ENCODE data around the gene CAMSAP3. TPM values are rescaled to one million over a fixed set of nuclear protein-coding genes. Genes with fewer than 3 reads are reported as not detected.

CAMSAP3 gene
- total RNA-seq, 2 donors from 2014 or later = 40.4 to 90.9 TPM

- H3K4me1 ChIP-seq (replicated peaks) = no peaks in the 10 kb centered on the region
- H3K27ac ChIP-seq = no peak overlapping the region
- H3K9me3 ChIP-seq = no peaks in the 10 kb centered on the region
- no peak for TF ChIP-seq POLR2A (IDR thresholded peaks at IDR 0.05)
- TF ChIP-seq CTCF (IDR thresholded peaks at IDR 0.05) = no peak
- DNase-seq (ENCODE audit: low spot score) = no peak
- intact Hi-C loops (cut with DNase I) = loop anchor here (2.0 to 10.0 kb wide), 2 partner anchors 35 to 145 kb away; no protein-coding TSS in a partner anchor
- 32% methylated on average over 2 of the region's 2 CpGs for WGBS
- H3K36me3 ChIP-seq = no peaks in the 10 kb centered on the region
- H3K27me3 ChIP-seq (replicated peaks; ENCODE audit: insufficient read depth) = no peaks in the 10 kb centered on the region
- H3K4me3 ChIP-seq = no peak overlapping the region
These were observed 54.5 kb downstream of the CAMSAP3 start for GRCh38 chr19:7650148-7650547.

GRCh38 chr19:7652061-7652641, 56.5 kb downstream of the CAMSAP3 start:
- intact Hi-C loops (cut with DNase I) = loop anchor here (10.0 kb wide), 1 partner anchor 143 kb away; no protein-coding TSS in a partner anchor
- Histone ChIP-seq H3K4me3 (no peak overlapping the region), H3K36me3 (no peaks in the 10 kb centered on the region), H3K27ac (peak overlapping the region; percentile 12 to 35), H3K27me3 (replicated peaks; ENCODE audit: insufficient read depth) (no peaks in the 10 kb centered on the region), H3K4me1 (replicated peaks) (no peaks in the 10 kb centered on the region), H3K9me3 (no peaks in the 10 kb centered on the region)
- WGBS = 6% methylated on average over 28 of the region's 28 CpGs
- DNase-seq (ENCODE audit: low spot score) = peak; percentile 70
- TF ChIP-seq POLR2AphosphoS5 (IDR thresholded peaks at IDR 0.05) (peak; percentile 70), CTCF (IDR thresholded peaks at IDR 0.05) (peak; percentile 93 to 98 (median 96)), POLR2A (IDR thresholded peaks at IDR 0.05) (no peak)

- intact Hi-C loops (cut with DNase I) = loop anchor here (10.0 kb wide), 1 partner anchor 140 kb away; no protein-coding TSS in a partner anchor
- WGBS = 44% methylated on average over 8 of the region's 8 CpGs
- DNase-seq (ENCODE audit: low spot score) = no peak
- Histone ChIP-seq H3K9me3 (no peaks in the 10 kb centered on the region), H3K27me3 (replicated peaks; ENCODE audit: insufficient read depth) (no peaks in the 10 kb centered on the region), H3K36me3 (no peaks in the 10 kb centered on the region), H3K27ac (no peak overlapping the region), H3K4me3 (no peak overlapping the region), H3K4me1 (replicated peaks) (no peaks in the 10 kb centered on the region)
- no peak for TF ChIP-seq POLR2AphosphoS5 (IDR thresholded peaks at IDR 0.05)
- TF ChIP-seq CTCF (IDR thresholded peaks at IDR 0.05) = no peak
- no peak for TF ChIP-seq POLR2A (IDR thresholded peaks at IDR 0.05)
These were observed 58.7 kb downstream of the CAMSAP3 start for GRCh38 chr19:7654401-7654800.

GRCh38 chr19:7655581-7655980, 59.9 kb downstream of the CAMSAP3 start:
- no peak for TF ChIP-seq CTCF (IDR thresholded peaks at IDR 0.05)
- TF ChIP-seq POLR2A (IDR thresholded peaks at IDR 0.05) = no peak
- TF ChIP-seq POLR2AphosphoS5 (IDR thresholded peaks at IDR 0.05) = no peak
- Histone ChIP-seq H3K27me3 (replicated peaks; ENCODE audit: insufficient read depth) (no peaks in the 10 kb centered on the region), H3K36me3 (no peaks in the 10 kb centered on the region), H3K27ac (no peak overlapping the region), H3K4me1 (replicated peaks) (no peaks in the 10 kb centered on the region), H3K9me3 (no peaks in the 10 kb centered on the region), H3K4me3 (no peak overlapping the region)
- intact Hi-C loops (cut with DNase I) = loop anchor here (10.0 kb wide), 1 partner anchor 139 kb away; no protein-coding TSS in a partner anchor
- no peak for DNase-seq (ENCODE audit: low spot score)
- WGBS = 73% methylated on average over 8 of the region's 8 CpGs

Data from prostate gland (tissue), 2 donors.